Daoy (cell line): Measurements from ENCODE around the gene CNGB1. TPM values are rescaled to one million over a fixed set of nuclear protein-coding genes. Genes with fewer than 3 reads are reported as not detected.
"Not testable (repeated sequence)": the region's sequence is repeated elsewhere in the genome, so short reads cannot be mapped to it uniquely, and the experiment has no call there.

Source experiments
- DNase-seq: peaks from one replicate; pipeline ENCODE4 v3.0.0-alpha.2; 2015; ENCODE audit warnings: low read depth
- total RNA-seq: library from RNA; depleted of rRNA; stranded (reverse); fragments of >200 nt; shearing (Covaris generic); gene quantifications from 2 replicates; pipeline ENCODE4 v1.2.3, GENCODE V29; 2014

CNGB1 gene
- total RNA-seq, 1 experiment from 2014 or later: under 0.01 TPM

- no peak for DNase-seq
Observed at GRCh38 chr16:57930533-57930932, 40.4 kb downstream of the CNGB1 start.

- DNase-seq: no peak
Observed at GRCh38 chr16:57929250-57929649, 41.7 kb downstream of the CNGB1 start.

- DNase-seq: no peak
Observed at GRCh38 chr16:57926041-57926440, 44.9 kb downstream of the CNGB1 start.

DNA sequence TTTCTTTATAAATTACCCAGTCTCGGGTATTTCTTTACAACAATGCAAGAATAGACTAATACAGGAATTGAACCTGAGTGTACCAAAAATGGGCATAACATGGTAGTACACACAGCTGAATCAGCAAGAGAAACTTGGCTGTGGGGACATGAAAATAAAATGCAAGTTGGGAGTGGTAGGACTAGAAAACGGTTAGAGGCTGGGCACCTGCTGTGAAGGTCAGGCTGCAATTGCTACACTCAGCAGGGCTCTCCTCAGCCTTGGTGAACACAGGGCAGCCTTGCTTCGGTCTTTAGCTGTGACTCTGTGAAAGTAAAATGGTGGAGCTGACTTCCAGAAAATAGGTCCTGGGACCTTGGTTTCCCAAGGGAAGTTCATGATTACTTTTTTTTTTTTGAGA, 45.6 kb downstream of the CNGB1 start:
- no peak for DNase-seq

- no peak for DNase-seq
Observed at GRCh38 chr16:57924514-57924913, 46.4 kb downstream of the CNGB1 start.

DNA sequence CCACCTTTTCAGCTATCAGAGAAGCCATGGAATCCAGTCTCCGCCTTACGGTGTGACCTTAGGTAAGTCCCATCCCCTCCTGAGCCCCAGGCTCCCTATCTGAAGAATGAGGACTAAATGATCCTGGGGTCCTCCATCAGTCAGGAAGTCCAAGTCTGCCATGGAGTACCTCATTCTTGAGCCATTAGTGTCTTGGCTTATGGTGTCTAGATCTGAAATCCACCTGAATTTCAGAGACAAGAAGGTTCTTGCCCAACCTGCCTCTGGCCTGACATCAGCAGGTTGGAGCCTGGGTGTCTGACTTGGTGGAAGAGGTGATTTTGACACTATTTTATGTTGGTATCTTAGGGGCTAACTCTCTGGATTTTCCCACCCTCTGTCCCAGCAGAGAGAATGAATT, 47.1 kb downstream of the CNGB1 start:
- no peak for DNase-seq

DNA sequence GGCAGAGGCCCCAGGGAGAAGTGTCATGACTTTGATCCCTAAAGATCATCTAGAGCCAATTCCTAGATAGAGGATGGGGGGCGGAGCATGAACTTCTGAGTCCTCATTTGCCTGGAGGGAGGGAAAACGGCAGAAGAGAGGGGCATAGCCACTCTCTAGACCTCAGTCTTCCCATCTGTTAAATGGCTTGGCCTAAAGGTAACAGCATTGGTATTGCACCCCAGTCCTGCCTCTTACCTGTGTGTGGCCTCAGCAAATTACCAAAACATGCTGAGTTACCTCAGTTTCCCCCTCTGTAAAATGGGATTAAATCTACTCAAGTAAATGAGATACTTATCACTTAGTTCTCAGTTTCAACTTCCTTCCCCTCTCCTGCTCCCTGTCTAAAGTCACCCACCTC, 47.5 kb downstream of the CNGB1 start:
- DNase-seq: no peak

- DNase-seq: no peak
Observed at GRCh38 chr16:57920880-57921229, 50.1 kb downstream of the CNGB1 start.

DNA sequence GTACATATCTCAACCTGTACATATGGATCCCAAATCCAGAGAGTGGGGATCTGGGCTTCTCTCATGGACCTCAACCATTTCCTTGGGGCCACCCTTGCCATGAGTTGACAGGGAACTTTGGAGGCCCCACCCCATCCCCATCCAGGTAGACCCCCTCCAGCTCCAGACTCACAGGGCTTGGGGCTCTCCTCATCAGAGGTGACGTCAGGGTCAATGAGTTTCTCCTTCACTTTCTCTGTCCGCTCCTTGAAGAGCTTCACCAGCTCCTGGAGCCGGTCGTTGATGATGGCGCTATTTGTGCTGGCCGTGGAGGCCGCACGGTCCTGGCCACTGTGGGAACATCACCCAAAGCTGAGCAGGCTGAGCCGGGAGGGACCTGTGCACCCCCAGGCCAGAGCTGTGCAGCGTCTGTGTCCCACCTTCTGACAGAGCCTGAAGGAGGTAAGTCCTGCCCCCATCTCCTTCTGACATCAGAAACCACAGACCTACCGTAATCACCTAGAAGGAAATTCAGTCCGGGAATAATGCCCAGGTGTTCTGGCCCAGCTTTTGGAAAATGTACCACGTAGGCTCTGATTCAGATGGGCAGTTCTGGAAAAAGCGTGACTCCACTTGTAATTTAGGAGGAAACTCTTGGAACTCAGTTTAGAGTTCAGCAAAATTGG, 50.6 kb downstream of the CNGB1 start:
- DNase-seq: no peak

GRCh38 chr16:57918994-57919393, 51.9 kb downstream of the CNGB1 start:
- no peak for DNase-seq

DNA sequence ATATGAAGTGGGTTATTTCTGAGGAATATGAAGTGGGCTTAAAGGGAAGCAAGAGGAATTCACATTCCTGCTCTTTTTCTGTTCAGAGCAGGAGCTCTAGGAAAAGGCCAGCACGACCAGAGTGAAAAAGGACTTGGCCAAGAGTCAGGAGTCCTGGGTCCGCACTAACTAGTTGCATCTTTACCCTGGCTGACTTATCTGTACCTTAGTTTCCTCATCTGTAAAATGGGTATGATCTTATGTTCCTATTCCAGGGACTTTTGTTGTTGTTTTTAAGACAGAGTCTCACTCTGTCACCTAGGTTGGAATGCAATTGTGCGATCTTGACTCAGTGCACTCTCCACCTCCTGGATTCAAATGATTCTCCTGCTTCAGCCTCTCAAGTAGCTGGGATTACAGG, 52.5 kb downstream of the CNGB1 start:
- DNase-seq: no peak

- not testable (repeated sequence) for DNase-seq
Observed at GRCh38 chr16:57917929-57918328, 53.0 kb downstream of the CNGB1 start.

DNA sequence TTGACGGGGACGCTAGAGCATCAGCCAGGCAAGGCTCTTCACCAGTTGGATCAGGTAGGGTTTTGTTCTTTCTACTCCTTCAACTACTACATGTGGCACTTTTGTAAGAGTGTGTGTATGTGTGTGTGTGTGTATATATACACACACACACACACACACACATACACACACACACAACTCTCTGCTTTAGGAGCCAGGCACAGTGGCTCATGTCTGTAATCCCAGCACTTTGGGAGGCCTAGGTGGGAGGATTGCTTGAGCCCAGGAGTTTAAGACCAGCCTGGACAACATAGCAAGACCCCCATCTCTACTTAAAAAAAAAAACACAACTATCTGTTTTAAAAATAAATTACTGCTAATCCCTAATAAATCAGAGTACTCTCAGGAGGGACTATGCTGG, 53.4 kb downstream of the CNGB1 start:
- not testable (repeated sequence) for DNase-seq

DNA sequence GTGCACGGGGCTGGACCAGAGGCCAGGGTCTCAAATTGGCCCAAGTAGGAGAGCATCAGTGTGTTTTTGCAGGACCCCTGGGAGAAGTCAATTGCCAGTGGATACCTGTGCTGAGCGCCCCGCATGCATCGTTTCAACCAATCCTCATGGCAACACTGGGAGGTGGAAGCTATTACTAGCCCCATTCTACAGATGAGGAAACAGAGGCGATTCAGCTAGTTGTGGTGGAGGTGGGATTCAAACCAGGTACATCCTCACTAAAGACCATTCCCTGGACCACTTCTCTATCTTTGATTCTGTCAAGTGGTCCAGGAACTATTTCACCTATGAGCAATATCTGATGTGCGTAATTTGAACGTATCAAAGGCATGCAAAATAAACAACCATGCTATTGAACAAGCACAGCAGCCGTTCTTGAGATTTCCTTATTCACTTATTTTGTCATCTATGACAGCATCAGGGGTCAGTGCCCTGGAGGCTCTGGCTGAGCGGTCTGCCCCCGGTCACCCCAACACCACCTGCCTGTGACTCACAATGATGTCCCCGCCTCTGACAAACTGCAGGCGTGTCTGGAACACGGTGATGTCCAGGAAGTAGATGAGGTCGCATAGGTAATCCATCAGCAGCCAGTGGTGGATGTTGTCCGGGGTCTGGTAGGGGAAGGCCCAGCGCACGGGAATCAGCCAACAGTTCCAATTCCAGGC, 54.0 kb downstream of the CNGB1 start:
- DNase-seq: no peak

DNA sequence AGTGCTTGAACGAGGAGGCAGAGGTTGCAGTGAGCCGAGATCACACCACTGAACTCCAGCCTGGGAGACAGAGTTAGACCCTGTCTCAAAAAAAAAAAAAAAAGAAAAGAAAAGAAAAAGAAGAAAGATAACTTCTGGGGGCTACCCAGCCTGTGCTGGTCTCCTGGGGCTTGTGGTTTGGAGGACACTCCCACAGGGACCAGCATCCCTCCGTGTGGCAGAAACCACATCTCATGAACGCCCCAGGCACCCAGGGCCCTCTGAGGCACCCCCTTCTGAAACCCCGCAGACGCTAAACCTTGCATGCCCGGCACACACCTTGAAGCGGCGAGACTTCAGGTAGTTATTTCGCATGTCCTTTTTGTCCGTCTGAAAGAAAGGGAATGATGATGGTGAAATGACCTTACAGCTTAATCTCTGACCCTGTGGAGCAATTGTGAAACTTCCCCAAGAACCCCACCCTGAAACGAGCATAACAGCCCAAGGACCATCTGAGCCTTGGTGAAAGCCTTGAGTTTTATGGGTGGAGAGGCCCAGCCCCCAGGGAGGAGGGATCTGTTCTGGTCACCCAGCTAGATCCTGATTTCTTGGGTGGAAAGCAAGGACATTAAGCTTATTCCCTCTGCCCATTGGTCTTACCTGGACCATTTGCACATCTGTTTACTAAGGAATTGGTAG, 55.0 kb downstream of the CNGB1 start:
- no peak for DNase-seq

GRCh38 chr16:57915267-57915666, 55.7 kb downstream of the CNGB1 start:
- DNase-seq: no peak

GRCh38 chr16:57914244-57915173, 56.4 kb downstream of the CNGB1 start:
- no peak for DNase-seq

GRCh38 chr16:57912529-57913260, 58.2 kb downstream of the CNGB1 start:
- no peak for DNase-seq

DNA sequence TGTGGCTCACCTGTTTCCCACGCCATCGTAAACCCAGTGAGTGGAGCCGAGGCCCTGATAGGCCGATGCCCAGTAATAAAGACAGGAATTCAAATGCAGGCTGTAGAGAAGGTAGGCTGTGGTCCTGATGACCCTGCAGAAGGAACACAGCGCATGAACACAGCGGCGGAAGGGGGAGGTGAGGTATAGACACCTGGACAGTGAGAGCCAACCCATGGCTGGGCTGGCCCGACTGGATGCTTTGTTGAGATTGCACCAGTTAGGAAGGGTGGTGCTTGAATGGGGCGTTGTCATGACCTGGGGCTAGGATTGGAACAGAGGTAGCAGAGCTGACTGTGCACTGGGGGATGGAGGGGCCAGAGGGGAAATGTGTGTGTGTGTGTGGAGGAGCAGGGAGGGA, 59.2 kb downstream of the CNGB1 start:
- no peak for DNase-seq

- no peak for DNase-seq
Observed at GRCh38 chr16:57910696-57911095, 60.2 kb downstream of the CNGB1 start.

DNA sequence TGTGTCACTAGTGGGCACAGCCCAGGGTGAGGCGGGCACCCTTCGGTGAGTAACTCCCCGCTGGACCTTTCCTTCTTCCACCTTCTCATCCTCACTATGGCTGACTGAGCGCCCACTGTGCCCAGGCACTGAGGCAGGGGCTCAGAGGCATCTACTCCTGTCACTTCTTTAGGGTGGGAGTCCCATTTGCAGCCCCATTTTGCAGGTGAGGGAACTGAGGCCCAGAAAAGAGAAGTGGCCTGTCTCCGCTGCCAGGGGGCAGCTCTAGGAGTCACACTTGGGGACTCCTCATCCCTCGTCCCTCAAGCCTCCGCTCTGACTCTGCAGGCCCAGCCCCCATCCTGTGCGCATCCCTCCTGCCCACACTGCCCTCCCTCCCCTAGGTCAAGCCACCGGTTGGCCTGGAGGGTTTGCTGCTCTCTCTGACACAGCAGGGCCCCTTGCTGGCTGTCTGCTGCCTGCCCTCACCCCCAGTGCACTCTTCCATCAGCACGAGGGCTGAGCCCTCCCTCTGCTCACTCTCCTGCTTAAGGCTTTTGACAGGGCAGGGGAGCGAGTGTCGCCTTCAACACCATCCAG, 62.4 kb downstream of the CNGB1 start:
- DNase-seq: no peak
